M059J (cell line): ENCODE measurements around the gene NSUN7. TPM values are rescaled to one million over a fixed set of nuclear protein-coding genes. Genes with fewer than 3 reads are reported as not detected.

Experiments
- DNase-seq: peaks from one replicate; pipeline ENCODE4 v3.0.0-alpha.2; 2012; ENCODE audit warnings: low read depth
- total RNA-seq: library from RNA; depleted of rRNA; stranded (reverse); fragments of >200 nt; shearing (Covaris generic); gene quantifications from 2 replicates; pipeline ENCODE4 v1.2.3, GENCODE V29; 2014; rRNA removed

Gene NSUN7
- total RNA-seq, 1 experiment from 2014 or later: 5.9 TPM

DNA sequence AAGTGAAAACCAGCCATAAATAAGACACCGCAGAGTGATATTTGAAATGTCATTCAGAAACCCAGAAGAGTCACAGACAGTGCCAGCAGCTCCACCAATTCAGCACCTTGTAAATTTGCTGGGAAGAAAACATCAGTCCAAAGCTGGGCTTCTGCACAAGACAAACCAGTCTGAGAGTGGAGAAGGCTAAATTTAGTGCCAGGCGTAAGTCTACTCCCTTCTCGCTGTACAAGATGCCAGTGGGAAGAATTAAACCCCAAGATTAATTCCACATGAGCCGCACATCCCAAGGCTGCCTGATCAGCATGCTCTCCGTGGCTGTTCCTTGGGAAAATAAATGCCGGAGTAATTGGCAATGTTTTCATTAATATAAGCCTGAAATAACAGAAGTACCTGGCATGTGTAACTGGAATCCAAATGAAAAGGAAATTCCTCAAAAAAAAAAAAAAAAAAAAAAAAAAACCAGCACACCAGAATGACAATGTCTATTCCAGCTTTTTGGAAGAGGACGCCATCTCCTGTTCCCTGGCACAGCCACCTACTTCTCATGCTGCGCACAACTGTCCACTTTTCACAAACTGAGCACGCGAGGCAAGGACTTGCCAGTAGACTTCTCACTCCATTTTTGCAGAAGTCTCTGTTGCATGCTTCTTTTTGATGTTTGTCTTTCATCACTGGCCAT lies 95.5 kb downstream of the NSUN7 start:
- peak; percentile 24 for DNase-seq

- no peak for DNase-seq
These were observed 96.8 kb downstream of the NSUN7 start for GRCh38 chr4:40846532-40846931.

GRCh38 chr4:40848251-40848650 lies 98.5 kb downstream of the NSUN7 start:
- DNase-seq: no peak

- no peak for DNase-seq
These were observed 99.2 kb downstream of the NSUN7 start for GRCh38 chr4:40848940-40849339.

DNA sequence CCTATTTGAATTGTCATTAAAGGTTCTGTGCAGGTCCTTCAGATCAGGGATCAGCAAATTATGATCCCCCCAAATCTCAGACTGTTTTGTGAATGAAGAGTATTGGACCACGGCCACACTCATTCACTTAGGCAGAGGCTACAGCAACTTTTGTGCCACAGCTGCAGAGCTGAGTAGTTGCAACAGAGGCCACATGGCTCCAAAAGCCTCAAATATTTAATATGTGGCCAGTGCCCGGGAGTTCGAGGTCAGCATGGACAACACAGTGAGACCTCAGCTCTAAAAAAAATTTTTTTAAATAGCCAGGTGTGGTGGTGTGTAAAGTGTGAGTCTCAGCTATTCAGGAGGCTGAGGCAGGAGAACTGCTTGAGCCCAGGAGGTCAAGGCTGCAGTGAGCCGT lies 100.7 kb downstream of the NSUN7 start:
- peak; percentile 29 for DNase-seq

GRCh38 chr4:40856277-40856839 lies 106.6 kb downstream of the NSUN7 start:
- no peak for DNase-seq

DNA sequence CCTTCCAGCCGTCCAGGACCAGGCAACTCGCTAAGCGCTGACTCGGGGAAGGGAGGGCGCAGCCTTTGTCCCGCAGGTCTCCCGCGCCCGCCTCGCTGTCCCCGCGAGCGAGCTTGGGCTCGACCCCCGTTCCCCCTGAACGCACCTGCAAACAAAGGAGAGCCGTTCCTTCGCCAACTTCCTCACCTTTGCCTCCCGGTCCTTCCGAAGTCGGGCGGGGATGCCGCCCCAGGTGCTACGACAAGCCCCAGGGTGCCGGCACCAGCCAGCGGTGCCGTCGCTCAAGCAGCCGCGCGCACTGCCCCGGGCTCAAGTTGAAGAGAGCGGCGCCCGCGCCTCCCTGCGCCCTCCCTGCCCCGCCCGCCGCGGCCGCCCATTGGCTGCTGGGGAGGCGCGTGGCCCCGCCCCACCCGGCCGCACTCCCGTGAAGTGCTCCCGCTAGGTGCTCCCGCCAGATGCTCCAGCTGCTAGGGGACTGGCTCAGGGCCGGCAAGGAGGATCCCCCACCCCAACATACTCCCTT lies 107.1 kb downstream of the NSUN7 start:
- DNase-seq: peak; percentile 48

GRCh38 chr4:40857956-40858355 lies 108.2 kb downstream of the NSUN7 start:
- DNase-seq: peak; percentile 9

DNA sequence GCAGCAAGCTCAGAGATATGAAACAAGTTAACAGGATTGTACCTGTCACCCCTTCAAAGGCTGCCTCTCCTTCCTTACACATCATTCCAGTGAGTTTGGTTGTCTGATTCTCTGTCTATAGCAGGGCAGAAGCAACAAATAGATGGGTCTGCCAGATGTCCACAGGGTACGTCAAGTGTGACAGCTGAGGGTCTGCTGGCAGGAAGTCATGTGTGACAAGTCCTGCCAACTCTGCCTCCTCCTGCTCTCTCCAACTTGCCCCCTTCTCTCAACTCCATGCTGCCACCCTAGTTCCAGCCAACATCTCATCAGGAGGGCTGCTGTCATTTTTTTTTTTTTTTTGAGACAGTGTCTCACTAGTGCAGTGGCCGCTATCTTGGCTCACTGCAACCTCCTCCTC lies 109.2 kb downstream of the NSUN7 start:
- no peak for DNase-seq

Other genes starting within 250 kb of the NSUN7 start
- 11.2 and 18.0 TPM in 2 replicates for gene RBM47, start 120.1 kb upstream of the NSUN7 start, total RNA-seq